CD14-positive monocyte (primary cell): Measurements from ENCODE around the gene SLC6A8. TPM values are rescaled to one million over a fixed set of nuclear protein-coding genes. Genes with fewer than 3 reads are reported as not detected.
A peak's percentile ranks its signal among the peaks of the same experiment; 100 is the strongest.
"Not testable (repeated sequence)": the region's sequence is repeated elsewhere in the genome, so short reads cannot be mapped to it uniquely, and the experiment has no call there.

ENCODE experiments used
- DNase-seq, 3 donors: peaks; one replicate each; pipeline ENCODE4 v3.0.0-alpha.2; 2011 to 2022
- H2AFZ ChIP-seq: 2 replicates; pipeline ENCODE4 v1.6.0; 2012; ENCODE audit warnings: mild to moderate bottlenecking, low read depth, low read length, inconsistent platforms; ENCODE audit not compliant: insufficient read depth, poor library complexity, severe bottlenecking
- H3K27ac ChIP-seq, 2 donors: 1 replicate in 1 of 2; 2 replicates in 1 of 2; pipeline ENCODE4 v1.5.1; 2012 to 2013; ENCODE audit warnings: low read length in 2 of 2, control low read depth in 1 of 2, inconsistent platforms in 1 of 2, low read depth in 1 of 2, mild to moderate bottlenecking in 1 of 2
- H3K27me3 ChIP-seq, 2 donors: one replicate each; pipeline versions ENCODE4 v1.6.0 to v1.6.1; 2011 to 2013; ENCODE audit warnings: low read length in 2 of 2; ENCODE audit not compliant: control insufficient read depth in 2 of 2, insufficient read depth in 2 of 2
- H3K36me3 ChIP-seq, 2 donors: replicated peaks in 1 of 2; 1 replicate in 1 of 2; 2 replicates in 1 of 2; pipeline versions ENCODE4 v1.5.1 to v1.6.1; 2012 to 2013; ENCODE audit warnings: low read length in 2 of 2, control low read depth in 1 of 2, inconsistent platforms in 1 of 2, mild to moderate bottlenecking in 1 of 2; ENCODE audit not compliant: insufficient read depth in 2 of 2, control insufficient read depth in 1 of 2
- H3K4me1 ChIP-seq, 2 donors: 1 replicate in 1 of 2; 2 replicates in 1 of 2; pipeline versions ENCODE4 v1.5.1 to v1.6.1; 2012 to 2013; ENCODE audit warnings: low read length in 2 of 2, control low read depth in 1 of 2, inconsistent platforms in 1 of 2, mild to moderate bottlenecking in 1 of 2, moderate library complexity in 1 of 2; ENCODE audit not compliant: insufficient read depth in 2 of 2, control insufficient read depth in 1 of 2
- H3K4me2 ChIP-seq: replicated peaks from 2 replicates; pipeline ENCODE3; 2012; ENCODE audit warnings: low read length, moderate library complexity, mild to moderate bottlenecking; ENCODE audit not compliant: poor library complexity, severe bottlenecking; ENCODE audit errors: extremely low read depth
- H3K4me3 ChIP-seq, 3 experiments: fragments of 200-600 bp in 1 of 3; sonication (generic) in 1 of 3; replicated peaks in 1 of 3; 1 replicate in 2 of 3; 2 replicates in 1 of 3; pipeline ENCODE4 v1.5.1; 2011 to 2013; ENCODE audit warnings: low read length in 3 of 3, mild to moderate bottlenecking in 3 of 3, control low read depth in 2 of 3, low read depth in 2 of 3, inconsistent platforms in 1 of 3, moderate library complexity in 1 of 3
- H3K79me2 ChIP-seq: 2 replicates; pipeline ENCODE4 v1.6.0; 2012; ENCODE audit warnings: mild to moderate bottlenecking, control low read depth, inconsistent platforms, low read length, moderate library complexity; ENCODE audit not compliant: insufficient read depth
- H3K9ac ChIP-seq: 2 replicates; pipeline ENCODE4 v1.6.0; 2017; ENCODE audit warnings: low read length, mild to moderate bottlenecking; ENCODE audit not compliant: insufficient read depth, poor library complexity, severe bottlenecking
- H3K9me3 ChIP-seq, 2 donors: replicated peaks in 1 of 2; 1 replicate in 1 of 2; 2 replicates in 1 of 2; pipeline versions ENCODE4 v1.5.1 to v1.6.1; 2012 to 2013; ENCODE audit warnings: low read length in 2 of 2, control low read depth in 1 of 2; ENCODE audit not compliant: control insufficient read depth in 1 of 2, insufficient read depth in 1 of 2
- H4K20me1 ChIP-seq: 2 replicates; pipeline ENCODE4 v1.6.0; 2012; ENCODE audit warnings: mild to moderate bottlenecking, low read length, control low read depth, moderate library complexity; ENCODE audit not compliant: insufficient read depth
- H3K27ac Mint-ChIP-seq, 7 donors: one replicate each; pipeline ENCODE4 v1.8.0; 2020; ENCODE audit warnings: mild to moderate bottlenecking in 7 of 7, mixed read lengths in 7 of 7, moderate library complexity in 6 of 7, inconsistent platforms in 2 of 7
- H3K27me3 Mint-ChIP-seq, 3 donors: one replicate each; pipeline ENCODE4 v1.8.0; 2021 to 2022; ENCODE audit warnings: low read depth in 3 of 3, mild to moderate bottlenecking in 3 of 3, mixed read lengths in 3 of 3, moderate library complexity in 3 of 3, inconsistent platforms in 1 of 3
- H3K36me3 Mint-ChIP-seq, 2 donors: one replicate each; pipeline ENCODE4 v1.8.0; 2020; ENCODE audit warnings: mixed read lengths in 2 of 2, inconsistent platforms in 1 of 2, mild to moderate bottlenecking in 1 of 2
- H3K4me1 Mint-ChIP-seq: one replicate; pipeline ENCODE4 v1.8.0; 2020; ENCODE audit warnings: mild to moderate bottlenecking, mixed read lengths
- H3K4me3 Mint-ChIP-seq, 2 donors: one replicate each; pipeline ENCODE4 v1.8.0; 2020; ENCODE audit warnings: mild to moderate bottlenecking in 2 of 2, mixed read lengths in 2 of 2, moderate library complexity in 1 of 2
- H3K9me3 Mint-ChIP-seq, 7 donors: one replicate each; pipeline ENCODE4 v1.8.0; 2020 to 2022; ENCODE audit warnings: mixed read lengths in 7 of 7, mild to moderate bottlenecking in 6 of 7, moderate library complexity in 6 of 7, inconsistent platforms in 2 of 7
- CTCF ChIP-seq: fragments of 200-600 bp; IDR thresholded peaks from one replicate; pipeline ENCODE4 v1.8.0; 2022; ENCODE audit warnings: antibody characterized with exemption, mild to moderate bottlenecking
- WGBS: methylation state at CpG from one replicate; pipeline ENCODE4 v1.1.5; 2013; ENCODE audit warnings: missing lambda C conversion rate; ENCODE audit not compliant: insufficient coverage; 5-methylcytosine and 5-hydroxymethylcytosine counted together
- intact Hi-C, 2 donors: fragments of 100-400 bp; cut with micrococcal nuclease; formaldehyde crosslinking; loops; one replicate each; pipeline versions ENCODE4 v1.15.0 to v1.15.1; 2023
- polyA plus RNA-seq, 3 donors: library from polyadenylated mRNA; depleted of rRNA in 1 of 3; unstranded in 2 of 3; stranded (reverse) in 1 of 3; fragments of 300-500 nt in 2 of 3; fragments of >200 nt in 1 of 3; fragmentation: Illumina TruSeq in 2 of 3; gene quantifications; 1 replicate in 2 of 3; 2 replicates in 1 of 3; pipeline ENCODE4 v1.2.3, GENCODE V29; 2012 to 2021

The SLC6A8 gene
- polyA plus RNA-seq, 3 donors = 0.23 to 5.6 (median 0.85) TPM

DNA sequence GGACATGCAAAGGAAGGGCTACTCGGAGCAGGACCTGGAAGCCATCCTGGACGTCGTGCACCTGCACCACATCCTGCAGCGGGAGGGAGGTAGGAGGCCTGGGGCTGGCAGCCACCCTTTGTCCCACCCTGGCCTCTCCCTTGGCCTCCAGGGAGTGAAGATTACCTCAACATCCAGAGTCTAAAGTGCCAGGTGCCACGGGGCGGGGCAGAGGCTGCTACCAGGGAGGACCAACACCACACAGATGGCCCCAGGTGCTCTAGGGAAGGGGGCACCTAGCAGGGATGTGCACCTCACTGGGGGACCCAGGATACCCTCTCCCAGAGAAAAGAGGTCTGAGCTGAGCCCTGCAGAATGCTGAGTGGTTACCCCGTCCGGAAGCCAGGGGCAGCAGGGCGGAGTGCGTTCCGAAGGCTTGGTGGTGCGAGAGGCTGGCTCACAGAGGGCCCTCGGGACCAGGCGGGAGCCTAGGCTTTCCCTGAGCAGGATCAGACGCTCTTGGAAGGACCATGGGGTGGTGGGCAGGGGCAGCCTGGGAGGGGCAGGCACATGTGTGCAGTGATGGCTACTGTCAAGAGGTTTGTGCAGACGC is 53.0 kb downstream of the SLC6A8 start:
- H3K36me3 Mint-ChIP-seq = peaks cover 27 to 68% of the 10 kb centered on the region in 2 donors
- peaks cover 0 to 16% (median 12%) of the 10 kb centered on the region in 3 donors for H3K27me3 Mint-ChIP-seq
- no peak overlapping the region for H3K27ac ChIP-seq
- no peaks in the 10 kb centered on the region for H3K79me2 ChIP-seq
- H2AFZ ChIP-seq = no peak overlapping the region
- peaks cover 5 to 11% of the 10 kb centered on the region in 2 donors for H3K4me1 ChIP-seq
- no peak for TF ChIP-seq CTCF
- H4K20me1 ChIP-seq = peaks cover 12% of the 10 kb centered on the region
- H3K4me2 ChIP-seq = no peak overlapping the region
- peaks cover 0 to 5% (median 0%) of the 10 kb centered on the region in 7 donors for H3K9me3 Mint-ChIP-seq
- H3K36me3 ChIP-seq = peaks cover 39 to 50% of the 10 kb centered on the region in 2 donors
- intact Hi-C loops = no loop called here
- no peak overlapping the region for H3K4me3 ChIP-seq
- H3K4me1 Mint-ChIP-seq = peaks cover 12% of the 10 kb centered on the region
- no peaks in the 10 kb centered on the region for H3K9me3 ChIP-seq
- no peaks in the 10 kb centered on the region for H3K27me3 ChIP-seq
- peak overlapping the region in 1 of 7 donors; percentile 33 for H3K27ac Mint-ChIP-seq
- no peak for DNase-seq
- no peak overlapping the region for H3K9ac ChIP-seq
- 100% methylated on average over 1 of the region's 16 CpGs for WGBS
- no peak overlapping the region for H3K4me3 Mint-ChIP-seq

GRCh38 chrX:153741446-153741845 is 53.7 kb downstream of the SLC6A8 start:
- Histone ChIP-seq H3K9ac (no peak overlapping the region), H3K79me2 (no peaks in the 10 kb centered on the region), H4K20me1 (peaks cover 12% of the 10 kb centered on the region), H3K36me3 (peaks cover 34 to 43% of the 10 kb centered on the region in 2 donors), H3K4me2 (no peak overlapping the region), H3K4me1 (peaks cover 5 to 11% of the 10 kb centered on the region in 2 donors), H3K27me3 (no peaks in the 10 kb centered on the region), H2AFZ (no peak overlapping the region), H3K4me3 (no peak overlapping the region), H3K9me3 (no peaks in the 10 kb centered on the region), H3K27ac (no peak overlapping the region)
- H3K4me1 Mint-ChIP-seq = peaks cover 12% of the 10 kb centered on the region
- H3K36me3 Mint-ChIP-seq = peaks cover 23 to 61% of the 10 kb centered on the region in 2 donors
- DNase-seq = no peak
- no peak overlapping the region for H3K4me3 Mint-ChIP-seq
- 83% methylated on average over 9 of the region's 14 CpGs for WGBS
- H3K27me3 Mint-ChIP-seq = peaks cover 0 to 20% (median 16%) of the 10 kb centered on the region in 3 donors
- intact Hi-C loops = no loop called here
- H3K9me3 Mint-ChIP-seq = peaks cover 0 to 5% (median 0%) of the 10 kb centered on the region in 7 donors
- no peak for TF ChIP-seq CTCF
- no peak overlapping the region for H3K27ac Mint-ChIP-seq

- WGBS = 97% methylated on average over 11 of the region's 14 CpGs
Observed at GRCh38 chrX:153742111-153742510, 54.4 kb downstream of the SLC6A8 start.

More at GRCh38 chrX:153742111-153742510, 54.4 kb downstream of the SLC6A8 start:
- H3K79me2 ChIP-seq, H3K27ac Mint-ChIP-seq, H3K27ac ChIP-seq, intact Hi-C loops, H2AFZ ChIP-seq, H3K9ac ChIP-seq, H3K4me3 Mint-ChIP-seq, H3K4me2 ChIP-seq, H4K20me1 ChIP-seq, H3K4me3 ChIP-seq, H3K9me3 ChIP-seq, H3K27me3 ChIP-seq, H3K9me3 Mint-ChIP-seq, DNase-seq: not testable (repeated sequence)
- Histone ChIP-seq H3K36me3 (peaks cover 27 to 36% of the 10 kb centered on the region in 2 donors), H3K4me1 (peaks cover 5 to 11% of the 10 kb centered on the region in 2 donors)
- Mint-ChIP-seq H3K36me3 (peaks cover 16 to 54% of the 10 kb centered on the region in 2 donors), H3K4me1 (peaks cover 12% of the 10 kb centered on the region), H3K27me3 (peaks cover 0 to 24% (median 19%) of the 10 kb centered on the region in 3 donors)
